Liver (tissue), 9 donors: ENCODE results near the gene ACOT12. TPM values are rescaled to one million over a fixed set of nuclear protein-coding genes. Genes with fewer than 3 reads are reported as not detected.
A peak's percentile ranks its signal among the peaks of the same experiment; 100 is the strongest.

ENCODE experiments used
- DNase-seq: peaks from one replicate; pipeline ENCODE4 v3.0.0-alpha.2; 2017; ENCODE audit warnings: low spot score
- H3K27ac ChIP-seq, 2 donors: one replicate each; pipeline ENCODE4 v1.7.0; 2013; ENCODE audit warnings: inconsistent platforms in 2 of 2, low read length in 2 of 2, control low read depth in 1 of 2, low read depth in 1 of 2, mild to moderate bottlenecking in 1 of 2
- H3K27me3 ChIP-seq, 4 donors: one replicate each; pipeline versions ENCODE4 v1.6.1 to v1.7.0; 2013; ENCODE audit warnings: low read length in 3 of 4, inconsistent platforms in 1 of 4, mild to moderate bottlenecking in 1 of 4, moderate library complexity in 1 of 4; ENCODE audit not compliant: control insufficient read depth in 4 of 4, insufficient read depth in 4 of 4
- H3K36me3 ChIP-seq, 4 donors: one replicate each; pipeline versions ENCODE4 v1.6.1 to v1.7.0; 2013; ENCODE audit warnings: low read length in 3 of 4, mild to moderate bottlenecking in 3 of 4, low read depth in 1 of 4, moderate library complexity in 1 of 4; ENCODE audit not compliant: control insufficient read depth in 4 of 4, insufficient read depth in 3 of 4
- H3K4me1 ChIP-seq, 4 donors: one replicate each; pipeline versions ENCODE4 v1.6.1 to v1.7.0; 2013; ENCODE audit warnings: low read length in 3 of 4, mild to moderate bottlenecking in 3 of 4, moderate library complexity in 1 of 4; ENCODE audit not compliant: control insufficient read depth in 4 of 4, insufficient read depth in 4 of 4
- H3K4me3 ChIP-seq, 3 donors: one replicate each; pipeline versions ENCODE4 v1.6.1 to v1.7.0; 2013; ENCODE audit warnings: low read length in 3 of 3, control low read depth in 1 of 3, low read depth in 1 of 3, mild to moderate bottlenecking in 1 of 3
- H3K9ac ChIP-seq, 2 donors: one replicate each; pipeline ENCODE4 v1.7.0; 2013; ENCODE audit warnings: low read length in 2 of 2, mild to moderate bottlenecking in 2 of 2, moderate library complexity in 2 of 2, control low read depth in 1 of 2, low read depth in 1 of 2
- H3K9me3 ChIP-seq, 4 donors: one replicate each; pipeline versions ENCODE4 v1.6.1 to v1.7.0; 2013; ENCODE audit warnings: low read length in 3 of 4; ENCODE audit not compliant: control insufficient read depth in 4 of 4
- EGR1 ChIP-seq, 2 donors: IDR thresholded peaks; 2 replicates each; pipeline ENCODE4 v1.6.1; 2016 to 2018; ENCODE audit warnings: antibody characterized with exemption in 2 of 2, low read depth in 2 of 2
- FOXA1 ChIP-seq: IDR thresholded peaks from 2 replicates; pipeline ENCODE4 v1.6.1; 2016; ENCODE audit warnings: antibody characterized with exemption
- GABPA ChIP-seq, 2 donors: IDR thresholded peaks in 1 of 2; conservative IDR thresholded peaks in 1 of 2; 2 replicates each; pipeline ENCODE4 v1.6.1; 2016; ENCODE audit warnings: antibody characterized with exemption in 2 of 2, mild to moderate bottlenecking in 1 of 2, moderate library complexity in 1 of 2
- HNF4A ChIP-seq, 2 donors: conservative IDR thresholded peaks; 2 replicates each; pipeline ENCODE4 v1.6.1; 2016; ENCODE audit warnings: antibody characterized with exemption in 2 of 2, mild to moderate bottlenecking in 2 of 2
- HNF4G ChIP-seq: IDR thresholded peaks from 2 replicates; pipeline ENCODE4 v1.6.1; 2016; ENCODE audit warnings: antibody characterized with exemption
- JUND ChIP-seq, 2 donors: IDR thresholded peaks; 2 replicates each; pipeline ENCODE4 v1.6.1; 2016; ENCODE audit warnings: antibody characterized with exemption in 2 of 2
- NR2F2 ChIP-seq: IDR thresholded peaks from 2 replicates; pipeline ENCODE4 v1.6.1; 2016; ENCODE audit warnings: antibody characterized with exemption
- RAD21 ChIP-seq, 2 donors: IDR thresholded peaks; 2 replicates each; pipeline ENCODE4 v1.6.1; 2016; ENCODE audit warnings: antibody characterized with exemption in 2 of 2, mild to moderate bottlenecking in 2 of 2
- RXRA ChIP-seq, 2 donors: IDR thresholded peaks; 2 replicates each; pipeline ENCODE4 v1.6.1; 2017 to 2018; ENCODE audit warnings: antibody characterized with exemption in 2 of 2, mild to moderate bottlenecking in 1 of 2
- SP1 ChIP-seq: IDR thresholded peaks from 2 replicates; pipeline ENCODE4 v1.6.1; 2018; ENCODE audit warnings: antibody characterized with exemption, mild to moderate bottlenecking
- TAF1 ChIP-seq: conservative IDR thresholded peaks from 2 replicates; pipeline ENCODE4 v1.6.1; 2016; ENCODE audit warnings: antibody characterized with exemption, mild to moderate bottlenecking
- WGBS: extraction: QIAGEN DNeasy Blood & Tissue Kit; methylation state at CpG from one replicate; pipeline ENCODE4 v1.1.7; 2013; 5-methylcytosine and 5-hydroxymethylcytosine counted together
- polyA plus RNA-seq, 2 donors: library from polyadenylated mRNA; stranded (reverse) in 1 of 2; unstranded in 1 of 2; fragments of 200-250 nt in 1 of 2; fragments of >200 nt in 1 of 2; fragmentation: Nextera tagmentation in 1 of 2; extraction: Ambion mirVana in 1 of 2; gene quantifications; one replicate each; pipeline versions ENCODE4 v1.2.1 to v1.2.3, GENCODE V29; 2013 to 2015
- total RNA-seq, 2 donors: library from RNA; depleted of rRNA; stranded (reverse); fragments of >200 nt; gene quantifications; one replicate each; pipeline ENCODE4 v1.2.3, GENCODE V29; 2014
- TF ChIP-seq, protein P1 (sequence below): IDR thresholded peaks from 2 replicates; pipeline ENCODE4 v1.6.1; 2016; ENCODE audit warnings: antibody characterized with exemption
- TF ChIP-seq, protein P2 (sequence below): IDR thresholded peaks from 2 replicates; pipeline ENCODE4 v1.6.1; 2016; ENCODE audit warnings: antibody characterized with exemption
- TF ChIP-seq, protein P3 (sequence below): IDR thresholded peaks from 2 replicates; pipeline ENCODE4 v1.6.1; 2016; ENCODE audit warnings: antibody characterized with exemption
- TF ChIP-seq, protein P4 (sequence below): IDR thresholded peaks from 2 replicates; pipeline ENCODE4 v1.6.1; 2016; ENCODE audit warnings: antibody characterized with exemption, mild to moderate bottlenecking
- donor health status: healthy.
- donor health status: healthy.
- donor health status: healthy.
- donor health status: healthy.
- donor health status: healthy.

The ACOT12 gene
- total and polyA plus RNA-seq, 4 donors = 16.9 to 76.4 (median 38.8) TPM

DNA sequence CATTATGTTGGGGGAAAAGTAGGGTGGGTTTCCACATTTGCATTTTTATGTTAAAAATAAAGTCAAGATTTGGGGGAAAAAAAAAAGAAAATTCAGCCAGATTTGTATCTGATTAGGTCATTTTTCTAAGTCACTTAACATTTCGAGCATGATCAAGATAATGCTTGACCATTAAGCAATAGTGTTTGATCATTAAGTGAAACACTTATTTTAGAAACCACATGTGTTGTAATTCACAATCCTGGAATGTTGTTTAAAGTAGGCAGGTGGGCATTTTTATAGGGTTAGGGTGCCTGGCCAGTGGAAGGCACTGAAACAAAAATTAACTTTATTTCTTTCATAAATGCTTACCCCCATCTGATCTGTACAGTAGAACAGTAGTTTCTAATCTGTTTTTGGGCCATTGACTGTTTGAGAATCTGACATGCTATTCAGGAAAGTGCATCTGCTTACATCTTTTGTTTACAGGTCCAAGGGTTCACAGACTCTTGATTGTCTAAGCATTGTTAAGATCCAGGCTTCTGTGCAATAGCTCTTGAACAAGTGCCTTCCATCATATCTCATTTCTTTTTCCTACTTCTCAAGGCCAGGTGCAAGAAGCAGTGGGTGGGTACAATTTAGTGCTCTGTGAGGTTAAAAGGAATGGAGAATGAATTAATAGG lies 83.4 kb downstream of the ACOT12 start:
- DNase-seq = no peak
- H3K27me3 ChIP-seq = no peaks in the 10 kb centered on the region
- peak overlapping the region; percentile 55 to 68 for H3K27ac ChIP-seq
- WGBS = 34% methylated on average over 1 of the region's 1 CpG
- H3K9me3 ChIP-seq = no peaks in the 10 kb centered on the region
- no peak overlapping the region for H3K4me3 ChIP-seq
- TF ChIP-seq, protein P1, sequence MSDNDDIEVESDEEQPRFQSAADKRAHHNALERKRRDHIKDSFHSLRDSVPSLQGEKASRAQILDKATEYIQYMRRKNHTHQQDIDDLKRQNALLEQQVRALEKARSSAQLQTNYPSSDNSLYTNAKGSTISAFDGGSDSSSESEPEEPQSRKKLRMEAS = peak; percentile 26
- no peak for TF ChIP-seq GABPA (IDR thresholded peaks at IDR 0.05 in 1 of 2, conservative IDR thresholded peaks at IDR 0.05 in 1 of 2)
- TF ChIP-seq EGR1 (IDR thresholded peaks at IDR 0.05; ENCODE audit: low read depth in 2 of 2) = no peak
- no peak for TF ChIP-seq FOXA1
- TF ChIP-seq RAD21 (IDR thresholded peaks at IDR 0.05) = peak in 1 of 2 donors; percentile 3
- peak; percentile 50 to 59 for TF ChIP-seq HNF4A (conservative IDR thresholded peaks at IDR 0.05)
- TF ChIP-seq JUND (IDR thresholded peaks at IDR 0.05) = peak in 1 of 2 donors; percentile 30
- peak; percentile 28 for TF ChIP-seq SP1
- no peak for TF ChIP-seq NR2F2
- TF ChIP-seq RXRA (IDR thresholded peaks at IDR 0.05) = peak in 1 of 2 donors; percentile 18
- H3K9ac ChIP-seq = no peak overlapping the region
- H3K36me3 ChIP-seq = peaks cover 0 to 26% (median 20%) of the 10 kb centered on the region in 4 donors
- peaks cover 5 to 16% (median 8%) of the 10 kb centered on the region in 4 donors for H3K4me1 ChIP-seq

DNA sequence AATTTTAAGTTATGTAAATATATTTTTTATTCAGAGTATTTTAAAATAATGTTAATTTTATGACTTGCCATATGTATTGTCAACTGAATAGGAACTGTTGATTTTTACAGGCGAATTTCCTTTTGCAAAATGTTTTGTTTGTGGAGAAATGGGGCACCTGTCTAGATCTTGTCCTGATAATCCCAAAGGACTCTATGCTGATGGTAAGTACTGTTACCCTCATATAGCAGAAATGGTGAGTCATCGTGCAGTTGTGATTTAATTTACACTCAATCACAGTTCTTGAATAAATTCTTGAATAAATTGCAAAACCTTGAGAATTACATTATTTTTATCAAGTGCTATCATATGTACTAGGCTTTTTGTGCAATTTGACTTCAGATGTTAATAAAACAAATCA lies 85.1 kb downstream of the ACOT12 start:
- TF ChIP-seq, protein P2, sequence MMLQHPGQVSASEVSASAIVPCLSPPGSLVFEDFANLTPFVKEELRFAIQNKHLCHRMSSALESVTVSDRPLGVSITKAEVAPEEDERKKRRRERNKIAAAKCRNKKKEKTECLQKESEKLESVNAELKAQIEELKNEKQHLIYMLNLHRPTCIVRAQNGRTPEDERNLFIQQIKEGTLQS = no peak
- TF ChIP-seq, protein P1 = no peak
- no peak for TF ChIP-seq HNF4G
- no peak for TF ChIP-seq SP1
- TF ChIP-seq, protein P3, sequence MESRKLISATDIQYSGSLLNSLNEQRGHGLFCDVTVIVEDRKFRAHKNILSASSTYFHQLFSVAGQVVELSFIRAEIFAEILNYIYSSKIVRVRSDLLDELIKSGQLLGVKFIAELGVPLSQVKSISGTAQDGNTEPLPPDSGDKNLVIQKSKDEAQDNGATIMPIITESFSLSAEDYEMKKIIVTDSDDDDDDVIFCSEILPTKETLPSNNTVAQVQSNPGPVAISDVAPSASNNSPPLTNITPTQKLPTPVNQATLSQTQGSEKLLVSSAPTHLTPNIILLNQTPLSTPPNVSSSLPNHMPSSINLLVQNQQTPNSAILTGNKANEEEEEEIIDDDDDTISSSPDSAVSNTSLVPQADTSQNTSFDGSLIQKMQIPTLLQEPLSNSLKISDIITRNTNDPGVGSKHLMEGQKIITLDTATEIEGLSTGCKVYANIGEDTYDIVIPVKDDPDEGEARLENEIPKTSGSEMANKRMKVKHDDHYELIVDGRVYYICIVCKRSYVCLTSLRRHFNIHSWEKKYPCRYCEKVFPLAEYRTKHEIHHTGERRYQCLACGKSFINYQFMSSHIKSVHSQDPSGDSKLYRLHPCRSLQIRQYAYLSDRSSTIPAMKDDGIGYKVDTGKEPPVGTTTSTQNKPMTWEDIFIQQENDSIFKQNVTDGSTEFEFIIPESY = no peak
- TF ChIP-seq, protein P4, sequence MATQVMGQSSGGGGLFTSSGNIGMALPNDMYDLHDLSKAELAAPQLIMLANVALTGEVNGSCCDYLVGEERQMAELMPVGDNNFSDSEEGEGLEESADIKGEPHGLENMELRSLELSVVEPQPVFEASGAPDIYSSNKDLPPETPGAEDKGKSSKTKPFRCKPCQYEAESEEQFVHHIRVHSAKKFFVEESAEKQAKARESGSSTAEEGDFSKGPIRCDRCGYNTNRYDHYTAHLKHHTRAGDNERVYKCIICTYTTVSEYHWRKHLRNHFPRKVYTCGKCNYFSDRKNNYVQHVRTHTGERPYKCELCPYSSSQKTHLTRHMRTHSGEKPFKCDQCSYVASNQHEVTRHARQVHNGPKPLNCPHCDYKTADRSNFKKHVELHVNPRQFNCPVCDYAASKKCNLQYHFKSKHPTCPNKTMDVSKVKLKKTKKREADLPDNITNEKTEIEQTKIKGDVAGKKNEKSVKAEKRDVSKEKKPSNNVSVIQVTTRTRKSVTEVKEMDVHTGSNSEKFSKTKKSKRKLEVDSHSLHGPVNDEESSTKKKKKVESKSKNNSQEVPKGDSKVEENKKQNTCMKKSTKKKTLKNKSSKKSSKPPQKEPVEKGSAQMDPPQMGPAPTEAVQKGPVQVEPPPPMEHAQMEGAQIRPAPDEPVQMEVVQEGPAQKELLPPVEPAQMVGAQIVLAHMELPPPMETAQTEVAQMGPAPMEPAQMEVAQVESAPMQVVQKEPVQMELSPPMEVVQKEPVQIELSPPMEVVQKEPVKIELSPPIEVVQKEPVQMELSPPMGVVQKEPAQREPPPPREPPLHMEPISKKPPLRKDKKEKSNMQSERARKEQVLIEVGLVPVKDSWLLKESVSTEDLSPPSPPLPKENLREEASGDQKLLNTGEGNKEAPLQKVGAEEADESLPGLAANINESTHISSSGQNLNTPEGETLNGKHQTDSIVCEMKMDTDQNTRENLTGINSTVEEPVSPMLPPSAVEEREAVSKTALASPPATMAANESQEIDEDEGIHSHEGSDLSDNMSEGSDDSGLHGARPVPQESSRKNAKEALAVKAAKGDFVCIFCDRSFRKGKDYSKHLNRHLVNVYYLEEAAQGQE = no peak
- no peak for TF ChIP-seq GABPA (IDR thresholded peaks at IDR 0.05 in 1 of 2, conservative IDR thresholded peaks at IDR 0.05 in 1 of 2)
- TF ChIP-seq TAF1 = no peak
- TF ChIP-seq NR2F2 = no peak
- no peak for TF ChIP-seq JUND (IDR thresholded peaks at IDR 0.05)
- no peak for TF ChIP-seq FOXA1
- H3K9me3 ChIP-seq = no peaks in the 10 kb centered on the region
- no peak for DNase-seq
- H3K27me3 ChIP-seq = no peaks in the 10 kb centered on the region
- WGBS = 96% methylated on average over 2 of the region's 2 CpGs
- no peak overlapping the region for H3K4me3 ChIP-seq
- H3K9ac ChIP-seq = no peak overlapping the region
- H3K4me1 ChIP-seq = peaks cover 5 to 16% (median 8%) of the 10 kb centered on the region in 4 donors
- H3K36me3 ChIP-seq = peaks cover 0 to 27% (median 20%) of the 10 kb centered on the region in 4 donors
- H3K27ac ChIP-seq = no peak overlapping the region
